ENCODE data around the gene AGAP2.

AGAP2 gene

GRCh38 chr12:57767305-57767698 is 28.8 kb upstream of the AGAP2 start:
- intact Hi-C loops (cut with DNase I; ENCODE audit: low total_unique reads): no loop called here
- H3K27me3 ChIP-seq: peaks cover 0 to 39% of the 10 kb centered on the region in 2 donors
- peaks cover 0 to 44% (median 39%) of the 10 kb centered on the region in 4 donors for H3K4me1 ChIP-seq
- no peaks in the 10 kb centered on the region for H3K9me3 ChIP-seq
- H3K36me3 ChIP-seq: peaks cover 0 to 17% (median 12%) of the 10 kb centered on the region in 3 donors
- peak overlapping the region in 1 of 2 donors; percentile 50 for H3K4me3 ChIP-seq
- TF ChIP-seq CTCF (IDR thresholded peaks at IDR 0.05): no peak
- H3K27ac ChIP-seq: no peak overlapping the region
- DNase-seq: no peak

- Histone ChIP-seq H3K9me3 (no peaks in the 10 kb centered on the region), H3K27ac (no peak within 1 kb of the TSS), H3K4me1 (peaks cover 0 to 43% (median 38%) of the 10 kb centered on the region in 4 donors), H3K36me3 (peaks cover 0 to 17% (median 12%) of the 10 kb centered on the region in 3 donors), H3K4me3 (peak within 1 kb of the TSS; percentile 26 to 50), H3K27me3 (peaks cover 0 to 45% of the 10 kb centered on the region in 2 donors)
- DNase-seq: peak in 1 of 2 donors; percentile 70
- no peak for TF ChIP-seq CTCF (IDR thresholded peaks at IDR 0.05)
- intact Hi-C loops (cut with DNase I; ENCODE audit: low total_unique reads): no loop called here
Measured at GRCh38 chr12:57766464-57767304, 28.1 kb upstream of the AGAP2 start, which contains the start of gene CYP27B1. TSS of gene CYP27B1 (minus strand) at chr12:57767078. CDS start at chr12:57767041, 37 bp downstream.

GRCh38 chr12:57765698-57766463 is 27.3 kb upstream of the AGAP2 start:
- H3K4me3 ChIP-seq: peak overlapping the region; percentile 26 to 50
- intact Hi-C loops (cut with DNase I; ENCODE audit: low total_unique reads): no loop called here
- H3K36me3 ChIP-seq: peaks cover 0 to 17% (median 12%) of the 10 kb centered on the region in 3 donors
- no peak overlapping the region for H3K27ac ChIP-seq
- peak in 1 of 2 donors; percentile 62 for DNase-seq
- TF ChIP-seq CTCF (IDR thresholded peaks at IDR 0.05): no peak
- H3K27me3 ChIP-seq: peaks cover 0 to 48% of the 10 kb centered on the region in 2 donors
- peaks cover 0 to 35% (median 31%) of the 10 kb centered on the region in 4 donors for H3K4me1 ChIP-seq
- H3K9me3 ChIP-seq: no peaks in the 10 kb centered on the region

- intact Hi-C loops (cut with DNase I; ENCODE audit: low total_unique reads): no loop called here
- peak in 1 of 2 donors; percentile 67 for DNase-seq
- peaks cover 0 to 52% of the 10 kb centered on the region in 2 donors for H3K27me3 ChIP-seq
- H3K4me3 ChIP-seq: peak overlapping the region; percentile 30 to 50
- no peaks in the 10 kb centered on the region for H3K9me3 ChIP-seq
- peaks cover 0 to 17% (median 12%) of the 10 kb centered on the region in 3 donors for H3K36me3 ChIP-seq
- TF ChIP-seq CTCF (IDR thresholded peaks at IDR 0.05): no peak
- H3K27ac ChIP-seq: no peak overlapping the region
- H3K4me1 ChIP-seq: peaks cover 0 to 31% (median 29%) of the 10 kb centered on the region in 4 donors
Measured at GRCh38 chr12:57765003-57765697, 26.6 kb upstream of the AGAP2 start.

GRCh38 chr12:57764662-57765002 is 26.1 kb upstream of the AGAP2 start:
- H3K4me1 ChIP-seq: peaks cover 0 to 31% (median 29%) of the 10 kb centered on the region in 4 donors
- no peak overlapping the region for H3K27ac ChIP-seq
- TF ChIP-seq CTCF (IDR thresholded peaks at IDR 0.05): no peak
- intact Hi-C loops (cut with DNase I; ENCODE audit: low total_unique reads): no loop called here
- peaks cover 0 to 16% (median 11%) of the 10 kb centered on the region in 3 donors for H3K36me3 ChIP-seq
- H3K27me3 ChIP-seq: peaks cover 0 to 54% of the 10 kb centered on the region in 2 donors
- peak overlapping the region; percentile 30 to 50 for H3K4me3 ChIP-seq
- DNase-seq: peak in 1 of 2 donors; percentile 61
- no peaks in the 10 kb centered on the region for H3K9me3 ChIP-seq

Data from tibial artery (tissue), 4 donors.